ENCODE results near the gene MAP2K1.

Gene MAP2K1

GRCh38 chr15:66411190-66411589, 24.5 kb downstream of the MAP2K1 start:
- Histone ChIP-seq H3K9me3 (no peaks in the 10 kb centered on the region), H3K36me3 (no peaks in the 10 kb centered on the region), H3K4me3 (no peak overlapping the region), H3K27ac (no peak overlapping the region), H3K4me1 (peaks cover 0 to 29% (median 3%) of the 10 kb centered on the region in 4 donors), H3K27me3 (no peaks in the 10 kb centered on the region)
- intact Hi-C loops (cut with DNase I; ENCODE audit: low total_unique reads): no loop called here
- TF ChIP-seq, protein P1, sequence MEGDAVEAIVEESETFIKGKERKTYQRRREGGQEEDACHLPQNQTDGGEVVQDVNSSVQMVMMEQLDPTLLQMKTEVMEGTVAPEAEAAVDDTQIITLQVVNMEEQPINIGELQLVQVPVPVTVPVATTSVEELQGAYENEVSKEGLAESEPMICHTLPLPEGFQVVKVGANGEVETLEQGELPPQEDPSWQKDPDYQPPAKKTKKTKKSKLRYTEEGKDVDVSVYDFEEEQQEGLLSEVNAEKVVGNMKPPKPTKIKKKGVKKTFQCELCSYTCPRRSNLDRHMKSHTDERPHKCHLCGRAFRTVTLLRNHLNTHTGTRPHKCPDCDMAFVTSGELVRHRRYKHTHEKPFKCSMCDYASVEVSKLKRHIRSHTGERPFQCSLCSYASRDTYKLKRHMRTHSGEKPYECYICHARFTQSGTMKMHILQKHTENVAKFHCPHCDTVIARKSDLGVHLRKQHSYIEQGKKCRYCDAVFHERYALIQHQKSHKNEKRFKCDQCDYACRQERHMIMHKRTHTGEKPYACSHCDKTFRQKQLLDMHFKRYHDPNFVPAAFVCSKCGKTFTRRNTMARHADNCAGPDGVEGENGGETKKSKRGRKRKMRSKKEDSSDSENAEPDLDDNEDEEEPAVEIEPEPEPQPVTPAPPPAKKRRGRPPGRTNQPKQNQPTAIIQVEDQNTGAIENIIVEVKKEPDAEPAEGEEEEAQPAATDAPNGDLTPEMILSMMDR (IDR thresholded peaks at IDR 0.05): no peak
- DNase-seq: no peak

DNA sequence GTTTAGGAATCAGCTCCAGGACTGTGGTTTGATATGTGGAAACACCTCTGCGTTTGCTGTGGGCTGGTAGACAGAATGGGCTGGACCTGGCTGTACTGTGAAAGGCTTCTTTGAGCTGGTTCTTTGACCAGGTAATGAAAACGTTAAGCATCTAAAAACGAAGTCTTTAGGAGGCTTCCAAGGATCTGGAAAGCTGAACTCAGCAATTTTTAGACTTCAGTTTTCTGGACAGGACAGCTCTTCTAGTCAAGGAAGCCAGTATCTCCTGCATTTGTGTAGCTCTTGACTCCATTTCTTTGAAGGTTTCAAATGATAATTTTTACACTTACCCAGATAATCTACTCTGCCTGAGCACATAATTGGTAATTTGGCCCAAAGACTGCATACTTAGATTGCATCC, 25.5 kb downstream of the MAP2K1 start:
- Histone ChIP-seq H3K27ac (no peak overlapping the region), H3K4me3 (no peak overlapping the region), H3K4me1 (peaks cover 0 to 32% (median 7%) of the 10 kb centered on the region in 4 donors), H3K27me3 (no peaks in the 10 kb centered on the region), H3K9me3 (no peaks in the 10 kb centered on the region), H3K36me3 (no peaks in the 10 kb centered on the region)
- intact Hi-C loops (cut with DNase I; ENCODE audit: low total_unique reads): no loop called here
- no peak for DNase-seq
- TF ChIP-seq, protein P1 (IDR thresholded peaks at IDR 0.05): no peak

DNA sequence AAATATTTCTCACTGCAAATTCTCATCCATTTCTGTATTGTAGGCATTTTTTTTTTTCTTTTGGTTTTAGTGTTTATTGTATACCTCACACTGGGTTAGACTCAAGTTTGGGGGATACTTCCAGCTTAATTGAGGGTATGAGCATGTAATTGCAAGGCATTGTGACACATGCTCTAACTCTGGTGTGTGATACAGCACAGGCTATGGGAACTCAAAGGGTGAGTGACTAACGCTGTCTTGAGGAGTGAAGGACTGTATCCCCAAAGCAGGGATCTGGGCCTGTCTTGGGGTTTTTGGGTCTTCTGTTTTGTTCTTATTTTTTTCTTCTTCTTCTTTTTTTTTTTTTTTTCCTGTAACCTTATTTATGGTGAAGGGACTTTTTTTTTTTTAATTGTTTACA, 26.9 kb downstream of the MAP2K1 start:
- TF ChIP-seq, protein P1 (IDR thresholded peaks at IDR 0.05): no peak
- no peak for DNase-seq
- Histone ChIP-seq H3K27me3 (no peaks in the 10 kb centered on the region), H3K36me3 (no peaks in the 10 kb centered on the region), H3K27ac (no peak overlapping the region), H3K4me3 (no peak overlapping the region), H3K9me3 (no peaks in the 10 kb centered on the region), H3K4me1 (peaks cover 0 to 42% (median 11%) of the 10 kb centered on the region in 4 donors)
- intact Hi-C loops (cut with DNase I; ENCODE audit: low total_unique reads): no loop called here

DNA sequence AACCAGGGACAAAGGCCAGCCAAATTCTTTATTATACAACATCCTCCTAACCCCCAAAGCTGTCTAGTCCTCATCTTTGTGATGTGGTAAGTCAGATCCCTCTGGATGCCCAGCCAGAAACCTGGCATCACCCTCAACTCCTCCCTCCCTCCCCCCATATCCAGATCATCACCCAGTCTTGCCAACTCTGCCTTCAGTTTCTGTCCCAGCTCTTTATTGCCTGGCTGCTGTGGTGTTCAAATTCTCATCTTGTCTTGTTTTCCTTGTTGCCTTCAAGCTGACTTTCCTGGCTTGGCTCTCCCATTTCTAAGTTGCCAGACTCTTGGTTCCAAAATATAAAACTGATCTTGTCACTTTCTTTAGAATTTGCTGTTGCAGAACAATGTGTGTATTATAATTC, 28.6 kb downstream of the MAP2K1 start:
- H3K27me3 ChIP-seq: no peaks in the 10 kb centered on the region
- no peak for DNase-seq
- no peak overlapping the region for H3K27ac ChIP-seq
- no peak overlapping the region for H3K4me3 ChIP-seq
- peaks cover 0 to 42% (median 11%) of the 10 kb centered on the region in 4 donors for H3K4me1 ChIP-seq
- TF ChIP-seq, protein P1 (IDR thresholded peaks at IDR 0.05): no peak
- no peaks in the 10 kb centered on the region for H3K36me3 ChIP-seq
- H3K9me3 ChIP-seq: no peaks in the 10 kb centered on the region
- intact Hi-C loops (cut with DNase I; ENCODE audit: low total_unique reads): no loop called here

- Histone ChIP-seq H3K27me3 (no peaks in the 10 kb centered on the region), H3K4me1 (peaks cover 0 to 31% (median 11%) of the 10 kb centered on the region in 4 donors), H3K27ac (no peak overlapping the region), H3K36me3 (no peaks in the 10 kb centered on the region), H3K9me3 (no peaks in the 10 kb centered on the region), H3K4me3 (no peak overlapping the region)
- intact Hi-C loops (cut with DNase I; ENCODE audit: low total_unique reads): no loop called here
- TF ChIP-seq, protein P1 (IDR thresholded peaks at IDR 0.05): no peak
- DNase-seq: no peak
Observed at GRCh38 chr15:66417736-66418135, 31.0 kb downstream of the MAP2K1 start.

GRCh38 chr15:66419471-66419870, 32.8 kb downstream of the MAP2K1 start:
- DNase-seq: no peak
- intact Hi-C loops (cut with DNase I; ENCODE audit: low total_unique reads): no loop called here
- TF ChIP-seq, protein P1 (IDR thresholded peaks at IDR 0.05): no peak
- H3K27ac ChIP-seq: no peak overlapping the region
- no peaks in the 10 kb centered on the region for H3K36me3 ChIP-seq
- H3K4me1 ChIP-seq: peaks cover 0 to 31% (median 11%) of the 10 kb centered on the region in 4 donors
- H3K9me3 ChIP-seq: no peaks in the 10 kb centered on the region
- H3K27me3 ChIP-seq: no peaks in the 10 kb centered on the region
- no peak overlapping the region for H3K4me3 ChIP-seq
